K562 (cell line): ENCODE results near the gene BAIAP2L2. TPM values are rescaled to one million over a fixed set of nuclear protein-coding genes. Genes with fewer than 3 reads are reported as not detected.

ENCODE experiments used
- ATAC-seq: fragments of 200-7000 bp; cut with Tn5 transposase; 3 replicates; pipeline ENCODE4 v1.9.1; 2020; ENCODE audit warnings: moderate library complexity
- BruUV-seq: library from RNA; stranded (reverse); fragments of 400-500 nt; replicated peaks from 2 replicates; lab custom pipeline; 2021; lab: Mats Ljungman, UMichigan
- CTCF ChIA-PET: fragments of 300-600 bp; formaldehyde crosslinking; extraction: SDS; loops from one replicate; lab custom pipeline; 2021; ENCODE audit warnings: low intra/inter-chr PET ratio; lab: Yijun Ruan, JAX
- POLR2A ChIA-PET: fragments of 300-600, 350-650 bp; sonication (Branson Sonifier 250); formaldehyde crosslinking; extraction: SDS; loops from one replicate; lab custom pipeline; 2021; ENCODE audit warnings: antibody characterized with exemption, inconsistent platforms; lab: Yijun Ruan, JAX
- DNase-seq, 4 experiments: peaks; one replicate each; pipeline versions ENCODE4 v3.0.0 to v3.0.0-alpha.2; 2011 to 2018; ENCODE audit warnings: low spot score in 3 of 4, mixed read lengths in 3 of 4; ENCODE audit errors: extremely low read depth in 1 of 4
- FAIRE-seq: peaks from 2 replicates; lab custom pipeline; 2011; peaks lifted over from hg19 to GRCh38; lab: Jason Lieb, UNC
- H2AFZ ChIP-seq: 2 replicates; pipeline ENCODE4 v1.6.0; 2011; ENCODE audit warnings: low read depth, low read length, control low read depth, inconsistent platforms
- H3K27ac ChIP-seq: fragments of 200-600 bp; 3 replicates; pipeline ENCODE4 v1.8.0; 2011; ENCODE audit warnings: low read depth, mild to moderate bottlenecking, control low read depth, inconsistent platforms, low read length, moderate library complexity, mixed read lengths; ENCODE audit errors: extremely low read depth
- H3K27me3 ChIP-seq, 2 experiments: fragments of 300-600 bp in 1 of 2; 2 replicates in 1 of 2; 3 replicates in 1 of 2; pipeline versions ENCODE4 v1.6.0 to v1.8.0; 2011; ENCODE audit warnings: inconsistent platforms in 2 of 2, low read length in 2 of 2, mild to moderate bottlenecking in 1 of 2, mixed read lengths in 1 of 2, moderate library complexity in 1 of 2; ENCODE audit not compliant: control insufficient read depth in 2 of 2, insufficient read depth in 2 of 2
- H3K36me3 ChIP-seq: fragments of 300-600 bp; 3 replicates; pipeline ENCODE4 v1.8.0; 2011; ENCODE audit warnings: mild to moderate bottlenecking, low read length, inconsistent platforms; ENCODE audit not compliant: control insufficient read depth, insufficient read depth
- H3K4me1 ChIP-seq, 2 experiments: fragments of 200-600 bp in 1 of 2; replicated peaks in 1 of 2; 2 replicates in 1 of 2; 3 replicates in 1 of 2; pipeline versions ENCODE4 v1.5.1 to v1.8.0; 2011; ENCODE audit warnings: inconsistent platforms in 2 of 2, low read length in 2 of 2, mild to moderate bottlenecking in 1 of 2, mixed read lengths in 1 of 2, moderate library complexity in 1 of 2; ENCODE audit not compliant: control insufficient read depth in 2 of 2, insufficient read depth in 2 of 2
- H3K4me2 ChIP-seq: 2 replicates; pipeline ENCODE4 v1.6.1; 2011; ENCODE audit warnings: low read length, control low read depth, inconsistent platforms, mixed read lengths; ENCODE audit not compliant: insufficient read depth
- H3K4me3 ChIP-seq: fragments of 200-600 bp; sonication (generic), shearing (Covaris generic); 2 replicates; pipeline ENCODE4 v1.5.1; 2016; ENCODE audit warnings: control low read depth, inconsistent platforms
- H3K79me2 ChIP-seq: fragments of 200-600 bp; 3 replicates; pipeline ENCODE4 v1.8.0; 2011; ENCODE audit warnings: low read length, inconsistent platforms; ENCODE audit not compliant: control insufficient read depth, insufficient read depth
- H3K9ac ChIP-seq, 2 experiments: 2 replicates each; pipeline versions ENCODE4 v1.6.0 to v1.6.1; 2011; ENCODE audit warnings: low read depth in 2 of 2, low read length in 2 of 2, control low read depth in 1 of 2, inconsistent platforms in 1 of 2, mild to moderate bottlenecking in 1 of 2, mixed read lengths in 1 of 2; ENCODE audit not compliant: insufficient read depth in 1 of 2
- H3K9me1 ChIP-seq: one replicate; pipeline ENCODE4 v1.6.0; 2011; ENCODE audit warnings: inconsistent platforms, mild to moderate bottlenecking, low read length, moderate library complexity; ENCODE audit not compliant: control insufficient read depth, insufficient read depth
- H3K9me3 ChIP-seq: replicated peaks from 2 replicates; pipeline ENCODE4 v1.5.1; 2011; ENCODE audit warnings: low read depth, low read length, inconsistent platforms; ENCODE audit not compliant: control insufficient read depth, insufficient read depth
- H4K20me1 ChIP-seq: replicated peaks from 2 replicates; pipeline ENCODE4 v1.6.1; 2011; ENCODE audit warnings: low read length, inconsistent platforms, mixed read lengths; ENCODE audit not compliant: control insufficient read depth, insufficient read depth
- FOXP4 ChIP-seq: sonication (generic); formaldehyde crosslinking; IDR thresholded peaks from 2 replicates; pipeline ENCODE4 v1.8.0; 2022; ENCODE audit warnings: mild to moderate bottlenecking, missing genetic modification reagents, borderline replicate concordance
- GATAD2B ChIP-seq: fragments of 450-650 bp; IDR thresholded peaks from 2 replicates; pipeline ENCODE4 v1.6.1; 2017; ENCODE audit warnings: mild to moderate bottlenecking, borderline replicate concordance
- NRF1 ChIP-seq, 2 experiments: fragments of 450-650 bp; IDR thresholded peaks in 1 of 2; conservative IDR thresholded peaks in 1 of 2; 2 replicates each; pipeline ENCODE4 v1.6.1; 2014; ENCODE audit warnings: mild to moderate bottlenecking in 2 of 2
- XRCC4 ChIP-seq: IDR thresholded peaks from one replicate; pipeline ENCODE4 v1.6.1; 2011; ENCODE audit not compliant: insufficient read depth, insufficient read length; ENCODE audit errors: extremely low read depth
- ZBTB33 ChIP-seq: sonication (generic); formaldehyde crosslinking; IDR thresholded peaks from 2 replicates; pipeline ENCODE4 v1.8.1; 2023; ENCODE audit warnings: mild to moderate bottlenecking, missing genetic modification reagents
- ZNF778 ChIP-seq: fragments of 450-650 bp; formaldehyde crosslinking; IDR thresholded peaks from 2 replicates; pipeline ENCODE4 v1.4.0; 2020; ENCODE audit warnings: mild to moderate bottlenecking, moderate library complexity
- WGBS: fragments of 100-300 bp; shearing (Covaris generic); methylation state at CpG from one replicate; pipeline ENCODE4 v1.1.6; 2016; ENCODE audit warnings: low coverage, mixed read lengths; ENCODE audit not compliant: insufficient coverage; ENCODE audit errors: missing lambda C conversion rate; 5-methylcytosine and 5-hydroxymethylcytosine counted together
- in situ Hi-C: fragments of 300-500 bp; cut with MboI; formaldehyde crosslinking; loops from 4 replicates; pipeline ENCODE4 v1.15.0; 2018; ENCODE audit warnings: inconsistent platforms, mixed read lengths
- intact Hi-C: fragments of 100-400 bp; cut with micrococcal nuclease; formaldehyde crosslinking; loops from 2 replicates; pipeline ENCODE4 v1.14.2; 2022
- polyA plus RNA-seq, 8 experiments: library from polyadenylated mRNA; depleted of rRNA in 4 of 8; stranded (reverse) in 5 of 8; unstranded in 3 of 8; fragments of >200 nt; fragmentation: Nextera tagmentation in 2 of 8; fragmentation: Illumina TruSeq in 1 of 8; extraction: Ambion mirVana in 2 of 8; extraction: Trizol in 1 of 8; gene quantifications; 2 replicates each; pipeline versions ENCODE4 v1.2.1 to v1.2.3, GENCODE V29; 2011 to 2014; ENCODE audit warnings: inconsistent platforms in 1 of 8, missing spikeins in 1 of 8
- total RNA-seq, 7 experiments: library from RNA; depleted of rRNA in 6 of 7; stranded (reverse); fragments of >200 nt in 6 of 7; fragmentation: Illumina TruSeq in 2 of 7; extraction: Trizol in 2 of 7; gene quantifications; 2 replicates each; pipeline versions ENCODE4 v1.2.1 to v1.2.3, GENCODE V29; 2011 to 2021; ENCODE audit warnings: low replicate concordance in 1 of 7
- TF ChIP-seq, protein P1 (sequence below), 2 experiments: IDR thresholded peaks; 2 replicates each; pipeline ENCODE4 v1.6.1; 2011; ENCODE audit warnings: borderline replicate concordance in 1 of 2, control low read depth in 1 of 2, low read depth in 1 of 2, low read length in 1 of 2, mild to moderate bottlenecking in 1 of 2, mixed read lengths in 1 of 2, moderate library complexity in 1 of 2; ENCODE audit not compliant: insufficient read depth in 1 of 2, insufficient read length in 1 of 2, poor library complexity in 1 of 2, severe bottlenecking in 1 of 2; ENCODE audit errors: extremely low read depth in 1 of 2

Gene BAIAP2L2
- total and polyA plus RNA-seq, 9 of the 15 experiments (the other 6 are each of a cell fraction or from before 2014, with no cell fraction given): 0.04 to 0.22 (median 0.07) TPM; not detected in 4

DNA sequence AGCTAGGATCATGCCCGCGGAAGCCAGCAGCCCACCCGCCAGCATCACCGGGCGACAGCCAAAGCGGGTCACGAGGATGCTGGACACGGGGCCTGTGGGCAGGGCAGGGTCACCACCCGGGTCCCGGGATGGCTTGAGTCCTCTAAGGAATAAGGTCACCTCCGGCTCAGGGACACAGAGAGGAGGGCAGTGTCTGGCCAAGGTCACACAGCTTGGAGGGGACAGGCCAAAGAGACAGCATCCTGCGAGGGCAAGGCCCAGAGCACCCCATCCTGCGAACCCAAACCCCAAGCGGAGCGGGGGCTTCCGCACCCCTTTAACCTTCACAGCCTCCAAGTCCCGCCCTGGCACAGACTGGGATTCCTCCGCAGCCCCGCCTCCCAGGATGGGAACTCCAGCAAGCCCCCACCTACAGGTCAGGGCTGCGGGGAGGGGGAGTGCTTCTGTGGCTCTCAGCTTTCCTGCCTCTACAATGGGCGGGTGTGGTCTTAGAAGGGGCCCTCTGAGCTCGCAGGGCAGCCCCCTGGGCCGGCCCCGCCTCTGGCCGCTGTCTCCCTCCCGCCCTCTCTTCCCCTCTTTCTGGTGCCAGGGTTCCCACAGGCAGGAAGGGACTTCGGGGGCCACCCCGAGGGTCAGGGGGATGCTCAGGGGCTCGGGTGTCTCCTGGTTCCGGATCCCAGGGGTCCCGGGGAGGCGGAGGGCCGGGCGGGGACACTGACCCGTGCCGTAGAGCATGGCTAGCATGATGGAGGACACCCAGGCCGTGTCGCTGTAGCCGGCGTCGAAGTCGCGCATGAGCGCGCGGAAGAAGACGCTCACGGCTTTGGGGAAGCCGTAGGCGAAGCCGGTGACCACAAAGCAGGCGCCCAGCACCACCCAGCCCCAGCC lies 28.3 kb downstream of the BAIAP2L2 start:
- FAIRE-seq: no peak
- DNase-seq: no peak
- ChIA-PET POLR2A (no interaction called here), CTCF (no interaction called here)
- Histone ChIP-seq H3K27me3 (peaks cover 2 to 43% of the 10 kb centered on the region in 2 experiments; a peak in 2 of 5 replicates), H3K79me2 (no peaks in the 10 kb centered on the region), H3K27ac (no peak overlapping the region), H4K20me1 (no peaks in the 10 kb centered on the region), H3K9ac (no peak overlapping the region), H2AFZ (no peak overlapping the region), H3K4me1 (peaks cover 0 to 47% of the 10 kb centered on the region in 2 experiments; a peak in 2 of 5 replicates), H3K9me3 (no peaks in the 10 kb centered on the region), H3K36me3 (no peaks in the 10 kb centered on the region), H3K4me3 (no peak overlapping the region), H3K4me2 (no peak overlapping the region), H3K9me1 (no peaks in the 10 kb centered on the region)
- 25% methylated on average over 12 of the region's 52 CpGs for WGBS
- in situ Hi-C loops: no loop called here
- TF ChIP-seq GATAD2B (no peak), NRF1 (conservative IDR thresholded peaks at IDR 0.05 in 1 of 2, IDR thresholded peaks at IDR 0.05 in 1 of 2) (peak; percentile 30 to 42; a peak in 3 of 4 replicates), ZBTB33 (no peak), FOXP4 (CRISPR knock-in tag) (no peak), ZNF778 (CRISPR knock-in tag) (no peak), XRCC4 (no peak)
- TF ChIP-seq, protein P1, sequence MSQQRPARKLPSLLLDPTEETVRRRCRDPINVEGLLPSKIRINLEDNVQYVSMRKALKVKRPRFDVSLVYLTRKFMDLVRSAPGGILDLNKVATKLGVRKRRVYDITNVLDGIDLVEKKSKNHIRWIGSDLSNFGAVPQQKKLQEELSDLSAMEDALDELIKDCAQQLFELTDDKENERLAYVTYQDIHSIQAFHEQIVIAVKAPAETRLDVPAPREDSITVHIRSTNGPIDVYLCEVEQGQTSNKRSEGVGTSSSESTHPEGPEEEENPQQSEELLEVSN (IDR thresholded peaks at IDR 0.05; ENCODE audit: borderline replicate concordance in 1 of 2, extremely low read depth in 1 of 2, insufficient read depth in 1 of 2, insufficient read length in 1 of 2, low read depth in 1 of 2, low read length in 1 of 2, poor library complexity in 1 of 2, severe bottlenecking in 1 of 2): peak in 1 of 2 experiments; percentile 18
- intact Hi-C loops: no loop called here
- ATAC-seq: peak; percentile 33; the same call in 1 of the 3 replicates
- no TSS peak for BruUV-seq
